GM23248 (cell line): ENCODE measurements around the gene TNRC6C. TPM values are rescaled to one million over a fixed set of nuclear protein-coding genes. Genes with fewer than 3 reads are reported as not detected.

Experiments used
- DNase-seq: peaks from one replicate; pipeline ENCODE4 v3.0.0-alpha.2; 2015
- H2AFZ ChIP-seq: fragments of 200-600 bp; sonication (generic); 2 replicates; pipeline ENCODE4 v1.6.1; 2016; ENCODE audit warnings: antibody characterized with exemption
- H3F3A ChIP-seq: fragments of 200-600 bp; sonication (generic); 2 replicates; pipeline ENCODE4 v1.6.1; 2016; ENCODE audit warnings: mild to moderate bottlenecking, antibody characterized with exemption, mixed run types; ENCODE audit not compliant: insufficient read depth
- H3K27ac ChIP-seq: fragments of 200-600 bp; sonication (generic); 2 replicates; pipeline ENCODE4 v1.5.1; 2016; ENCODE audit warnings: mild to moderate bottlenecking
- H3K27me3 ChIP-seq: fragments of 200-600 bp; sonication (generic); replicated peaks from 2 replicates; pipeline ENCODE4 v1.6.1; 2016; ENCODE audit warnings: mild to moderate bottlenecking; ENCODE audit not compliant: insufficient read depth
- H3K36me3 ChIP-seq: fragments of 200-600 bp; sonication (generic); 2 replicates; pipeline ENCODE4 v1.6.1; 2016; ENCODE audit warnings: low read depth, mild to moderate bottlenecking
- H3K4me1 ChIP-seq: fragments of 200-600 bp; sonication (generic); 2 replicates; pipeline ENCODE4 v1.6.1; 2016; ENCODE audit warnings: mild to moderate bottlenecking; ENCODE audit not compliant: insufficient read depth
- H3K4me2 ChIP-seq: fragments of 200-600 bp; sonication (generic); one replicate; pipeline ENCODE4 v1.6.1; 2016; ENCODE audit warnings: mild to moderate bottlenecking; ENCODE audit not compliant: unreplicated experiment
- H3K4me3 ChIP-seq: fragments of 200-600 bp; sonication (generic); 2 replicates; pipeline ENCODE4 v1.5.1; 2016; ENCODE audit warnings: mild to moderate bottlenecking
- H3K79me2 ChIP-seq: fragments of 200-600 bp; sonication (generic); 2 replicates; pipeline ENCODE4 v1.6.1; 2016; ENCODE audit warnings: mild to moderate bottlenecking; ENCODE audit not compliant: insufficient read depth
- H3K9ac ChIP-seq: fragments of 200-600 bp; sonication (generic); 2 replicates; pipeline ENCODE4 v1.6.1; 2016; ENCODE audit warnings: mild to moderate bottlenecking
- H3K9me2 ChIP-seq: fragments of 200-600 bp; sonication (generic); 2 replicates; pipeline ENCODE4 v1.6.1; 2016; ENCODE audit warnings: mixed run types, mild to moderate bottlenecking, moderate library complexity; ENCODE audit not compliant: insufficient read depth
- H3K9me3 ChIP-seq: fragments of 200-600 bp; sonication (generic); one replicate; pipeline ENCODE4 v1.6.1; 2017; ENCODE audit warnings: low read depth
- H4K20me1 ChIP-seq: fragments of 200-600 bp; sonication (generic); 2 replicates; pipeline ENCODE4 v1.6.0; 2016; ENCODE audit not compliant: insufficient read depth
- EZH2 ChIP-seq: fragments of 200-600 bp; sonication (generic); IDR thresholded peaks from 2 replicates; pipeline ENCODE4 v1.6.1; 2018; ENCODE audit warnings: antibody characterized with exemption, mild to moderate bottlenecking; ENCODE audit not compliant: insufficient read depth, poor library complexity, severe bottlenecking
- EZH2phosphoT487 ChIP-seq: fragments of 200-600 bp; sonication (generic); IDR thresholded peaks from 2 replicates; pipeline ENCODE4 v1.6.1; 2018; ENCODE audit warnings: antibody characterized with exemption, moderate library complexity, mild to moderate bottlenecking, low read depth; ENCODE audit not compliant: insufficient read depth
- WGBS, 2 experiments: methylation state at CpG; one replicate each; pipeline ENCODE4 v1.1.6; 2015 to 2017; ENCODE audit warnings: low lambda C conversion rate in 2 of 2, low coverage in 1 of 2; ENCODE audit errors: missing lambda C conversion rate in 2 of 2; 5-methylcytosine and 5-hydroxymethylcytosine counted together
- in situ Hi-C: fragments of 300-500 bp; cut with MboI; formaldehyde crosslinking; loops from 2 replicates; pipeline ENCODE4 v1.15.0; 2020
- polyA plus RNA-seq: library from polyadenylated mRNA; unstranded; fragments of >200 nt; fragmentation: Nextera tagmentation; extraction: Ambion mirVana; gene quantifications from 2 replicates; pipeline ENCODE4 v1.2.1, GENCODE V29; 2016
- total RNA-seq: library from RNA; depleted of rRNA; stranded (reverse); fragments of >200 nt; shearing (Covaris generic); gene quantifications from 2 replicates; pipeline ENCODE4 v1.2.3, GENCODE V29; 2014

TNRC6C gene
- total and polyA plus RNA-seq, 2 experiments from 2014 or later, result 2.3 TPM

- no peak overlapping the region for H3K9ac ChIP-seq
- in situ Hi-C loops, result no loop called here
- no peaks in the 10 kb centered on the region for H3F3A ChIP-seq
- no peak overlapping the region for H2AFZ ChIP-seq
- H3K9me3 ChIP-seq, result no peaks in the 10 kb centered on the region
- no peak overlapping the region for H3K4me3 ChIP-seq
- WGBS, 2 experiments, result 74 to 75% methylated on average over 11 of the region's 11 CpGs
- no peaks in the 10 kb centered on the region for H3K36me3 ChIP-seq
- no peaks in the 10 kb centered on the region for H4K20me1 ChIP-seq
- no peak overlapping the region for H3K4me2 ChIP-seq
- H3K4me1 ChIP-seq, result no peaks in the 10 kb centered on the region
- no peaks in the 10 kb centered on the region for H3K79me2 ChIP-seq
- H3K27ac ChIP-seq, result no peak overlapping the region
- no peaks in the 10 kb centered on the region for H3K9me2 ChIP-seq
- peaks cover 53% of the 10 kb centered on the region for H3K27me3 ChIP-seq
- TF ChIP-seq EZH2 (no peak), EZH2phosphoT487 (no peak)
- DNase-seq, result no peak
Measured at GRCh38 chr17:77925831-77926543, 32.5 kb upstream of the TNRC6C start.

- 81 to 88% methylated on average over 2 of the region's 2 CpGs for WGBS, 2 experiments
- no peaks in the 10 kb centered on the region for H3K9me3 ChIP-seq
- in situ Hi-C loops, result no loop called here
- H3K27ac ChIP-seq, result no peak overlapping the region
- H3K36me3 ChIP-seq, result no peaks in the 10 kb centered on the region
- no peak for DNase-seq
- H3K79me2 ChIP-seq, result no peaks in the 10 kb centered on the region
- peaks cover 53% of the 10 kb centered on the region for H3K27me3 ChIP-seq
- H3K4me1 ChIP-seq, result no peaks in the 10 kb centered on the region
- no peak overlapping the region for H3K4me2 ChIP-seq
- H3F3A ChIP-seq, result no peaks in the 10 kb centered on the region
- no peak for TF ChIP-seq EZH2phosphoT487
- TF ChIP-seq EZH2, result no peak
- no peak overlapping the region for H2AFZ ChIP-seq
- no peak overlapping the region for H3K4me3 ChIP-seq
- H3K9ac ChIP-seq, result no peak overlapping the region
- H4K20me1 ChIP-seq, result no peaks in the 10 kb centered on the region
- no peaks in the 10 kb centered on the region for H3K9me2 ChIP-seq
Measured at GRCh38 chr17:77926981-77927380, 31.5 kb upstream of the TNRC6C start.

- Histone ChIP-seq H3K4me3 (no peak overlapping the region), H3K9me2 (no peaks in the 10 kb centered on the region), H3K4me2 (no peak overlapping the region), H3K4me1 (no peaks in the 10 kb centered on the region), H3K27me3 (peaks cover 45% of the 10 kb centered on the region), H3K9me3 (no peaks in the 10 kb centered on the region), H3F3A (no peaks in the 10 kb centered on the region), H4K20me1 (no peaks in the 10 kb centered on the region), H3K36me3 (no peaks in the 10 kb centered on the region), H2AFZ (no peak overlapping the region), H3K9ac (no peak overlapping the region), H3K79me2 (no peaks in the 10 kb centered on the region), H3K27ac (no peak overlapping the region)
- TF ChIP-seq EZH2, result no peak
- in situ Hi-C loops, result no loop called here
- DNase-seq, result no peak
- 67 to 68% methylated on average over 16 of the region's 16 CpGs for WGBS, 2 experiments
Measured at GRCh38 chr17:77927777-77928518, 30.6 kb upstream of the TNRC6C start.

GRCh38 chr17:77928519-77929179 is 29.9 kb upstream of the TNRC6C start:
- in situ Hi-C loops, result no loop called here
- no peak overlapping the region for H3K4me3 ChIP-seq
- no peaks in the 10 kb centered on the region for H3K4me1 ChIP-seq
- H3K79me2 ChIP-seq, result no peaks in the 10 kb centered on the region
- H3K27ac ChIP-seq, result no peak overlapping the region
- no peaks in the 10 kb centered on the region for H3K9me2 ChIP-seq
- no peak overlapping the region for H2AFZ ChIP-seq
- WGBS, 2 experiments, result 62 to 63% methylated on average over 3 of the region's 3 CpGs
- H3K9me3 ChIP-seq, result no peaks in the 10 kb centered on the region
- TF ChIP-seq EZH2 (no peak), EZH2phosphoT487 (no peak)
- no peaks in the 10 kb centered on the region for H3K36me3 ChIP-seq
- no peaks in the 10 kb centered on the region for H3F3A ChIP-seq
- no peak overlapping the region for H3K4me2 ChIP-seq
- no peak overlapping the region for H3K9ac ChIP-seq
- no peak for DNase-seq
- peaks cover 46% of the 10 kb centered on the region for H3K27me3 ChIP-seq
- no peaks in the 10 kb centered on the region for H4K20me1 ChIP-seq
